Hepatic stellate cell (primary cell): ENCODE results near the gene STARD8.
"Not testable (repeated sequence)": the region's sequence is repeated elsewhere in the genome, so short reads cannot be mapped to it uniquely, and the experiment has no call there.

Source experiments
- DNase-seq: peaks from one replicate; pipeline ENCODE4 v3.0.0; 2011; ENCODE audit warnings: low spot score

The STARD8 gene

DNA sequence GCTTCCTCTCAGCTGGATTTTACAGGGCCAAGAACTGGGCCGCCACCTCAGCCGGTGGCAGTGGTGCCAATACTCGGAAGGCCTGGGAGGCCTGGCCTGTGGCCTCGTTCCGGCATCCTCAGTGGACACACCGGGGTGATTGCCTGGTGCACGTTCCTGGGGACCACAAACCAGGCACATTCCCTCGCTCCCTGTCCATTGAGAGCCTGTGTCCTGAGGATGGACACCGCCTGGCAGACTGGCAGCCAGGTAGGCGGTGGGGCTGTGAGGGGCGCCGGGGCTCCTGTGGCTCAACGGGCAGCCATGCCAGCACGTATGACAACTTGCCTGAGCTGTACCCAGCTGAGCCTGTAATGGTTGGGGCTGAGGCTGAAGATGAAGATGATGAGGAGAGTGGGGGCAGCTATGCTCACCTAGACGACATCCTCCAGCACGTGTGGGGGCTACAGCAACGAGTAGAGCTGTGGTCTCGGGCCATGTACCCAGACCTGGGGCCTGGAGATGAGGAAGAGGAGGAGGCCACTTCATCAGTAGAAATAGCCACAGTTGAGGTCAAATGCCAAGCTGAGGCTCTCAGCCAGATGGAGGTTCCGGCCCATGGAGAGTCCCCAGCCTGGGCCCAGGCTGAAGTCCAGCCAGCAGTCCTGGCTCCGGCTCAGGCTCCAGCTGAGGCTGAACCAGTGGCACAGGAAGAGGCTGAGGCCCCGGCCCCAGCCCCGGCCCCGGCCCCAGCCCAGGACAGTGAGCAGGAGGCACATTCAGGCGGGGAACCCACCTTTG is 70.4 kb downstream of the STARD8 start:
- no peak for DNase-seq

DNA sequence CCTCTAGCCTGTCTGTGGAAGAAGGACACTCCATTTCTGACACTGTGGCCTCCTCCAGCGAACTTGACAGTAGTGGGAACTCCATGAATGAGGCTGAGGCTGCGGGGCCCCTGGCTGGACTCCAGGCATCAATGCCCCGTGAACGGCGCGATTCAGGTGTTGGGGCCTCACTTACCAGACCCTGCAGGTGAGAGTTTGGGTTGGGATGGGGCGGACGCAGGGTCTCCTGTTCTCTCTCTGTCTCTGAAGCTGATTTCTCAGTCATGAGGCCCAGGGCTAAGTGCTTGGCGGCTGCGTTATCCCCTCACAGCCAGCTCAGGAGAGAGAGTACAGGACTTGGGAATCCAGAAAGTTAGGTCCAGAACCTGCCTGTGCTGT is 71.0 kb downstream of the STARD8 start:
- DNase-seq = no peak

DNA sequence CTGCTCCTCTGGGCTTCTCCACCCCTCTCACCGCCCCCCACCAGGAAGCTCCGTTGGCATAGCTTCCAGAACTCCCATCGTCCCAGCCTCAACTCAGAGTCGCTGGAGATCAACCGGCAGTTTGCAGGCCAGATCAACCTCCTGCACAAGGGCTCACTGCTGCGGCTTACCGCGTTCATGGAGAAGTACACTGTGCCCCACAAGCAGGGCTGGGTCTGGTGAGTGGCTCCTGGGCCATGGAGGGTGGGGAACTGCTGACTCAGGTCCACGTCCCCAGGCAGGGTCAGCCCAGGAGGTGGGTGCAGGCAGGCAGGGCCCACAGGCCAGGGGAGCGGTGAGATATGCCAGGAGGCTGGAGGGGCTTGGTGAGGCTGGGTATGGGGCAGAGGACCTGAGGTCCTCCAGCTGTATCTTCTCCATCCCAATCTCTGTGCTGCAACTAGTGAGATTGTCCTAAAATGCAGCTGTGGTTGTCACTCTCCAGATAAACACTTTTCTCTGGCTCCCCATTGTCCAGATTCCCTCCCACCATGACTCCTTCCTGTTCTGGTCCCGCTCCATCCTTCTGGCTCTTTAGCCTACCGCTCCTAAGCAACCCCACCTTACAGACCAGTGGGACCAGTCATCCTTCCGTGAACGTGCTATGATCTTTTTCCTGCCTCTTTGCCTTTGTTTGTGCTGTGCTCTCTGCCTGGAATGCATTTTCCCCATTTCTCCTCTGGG is 71.9 kb downstream of the STARD8 start:
- DNase-seq = no peak

DNA sequence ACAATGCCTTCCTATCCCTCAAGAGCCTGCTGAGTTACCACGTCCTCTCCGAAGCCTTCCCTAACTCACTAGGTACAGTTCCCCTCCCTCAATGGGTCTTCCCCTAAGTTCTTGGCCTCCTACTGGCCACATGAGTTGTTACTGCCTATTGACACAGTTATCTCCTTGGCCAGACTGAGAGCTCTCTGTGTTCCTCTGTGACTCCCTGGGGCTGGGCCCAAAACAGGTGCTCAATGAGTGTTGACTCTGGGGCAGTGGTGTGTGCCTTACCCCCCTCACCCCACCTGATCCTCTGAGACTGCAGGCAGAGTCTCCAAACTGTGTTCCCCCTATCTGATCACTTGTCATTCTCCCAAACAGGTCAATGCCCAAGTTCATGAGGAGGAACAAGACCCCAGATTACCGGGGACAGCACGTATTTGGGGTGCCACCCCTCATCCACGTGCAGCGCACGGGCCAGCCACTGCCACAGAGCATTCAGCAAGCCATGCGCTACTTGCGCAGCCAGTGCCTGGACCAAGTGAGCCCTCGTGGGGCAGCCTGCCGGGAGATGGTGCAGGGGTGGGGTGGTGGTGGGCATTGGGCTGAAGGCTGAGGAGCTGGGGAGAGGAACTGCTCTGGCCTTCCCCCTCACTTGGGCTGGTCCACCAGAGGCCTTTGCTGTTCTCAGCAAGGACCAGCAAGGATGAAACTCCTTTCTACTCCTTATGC is 72.6 kb downstream of the STARD8 start:
- peak; percentile 27 for DNase-seq

DNA sequence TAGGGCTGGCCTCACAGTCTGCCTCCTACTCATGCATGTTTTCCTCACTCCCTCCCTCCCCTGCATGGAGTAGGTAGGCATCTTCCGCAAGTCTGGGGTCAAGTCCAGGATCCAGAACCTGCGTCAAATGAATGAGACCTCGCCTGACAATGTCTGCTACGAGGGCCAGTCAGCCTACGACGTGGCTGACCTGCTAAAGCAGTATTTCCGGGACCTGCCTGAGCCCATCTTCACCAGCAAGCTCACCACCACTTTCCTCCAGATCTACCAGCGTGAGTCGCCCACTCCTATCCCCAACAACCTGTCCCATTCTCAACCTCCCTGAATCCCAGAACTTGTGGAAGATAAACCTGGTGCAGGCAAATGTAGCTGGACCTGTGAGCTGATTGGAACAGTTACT is 73.4 kb downstream of the STARD8 start:
- no peak for DNase-seq

DNA sequence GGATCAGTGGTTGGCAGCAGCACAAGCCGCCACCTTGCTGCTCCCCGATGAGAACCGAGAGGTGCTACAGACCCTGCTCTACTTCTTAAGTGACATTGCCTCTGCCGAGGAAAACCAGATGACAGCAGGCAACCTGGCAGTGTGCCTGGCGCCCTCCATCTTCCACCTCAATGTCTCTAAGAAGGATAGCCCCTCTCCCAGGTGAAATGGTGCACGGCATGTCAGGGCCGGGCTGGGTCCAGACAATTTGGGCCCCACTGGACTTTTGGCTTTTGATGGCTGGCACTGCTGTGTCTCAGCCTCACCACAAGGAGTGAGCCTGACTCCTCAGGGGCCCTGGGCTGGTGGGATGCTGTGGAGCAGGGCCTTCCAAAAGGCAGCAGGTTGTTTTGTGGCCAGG is 74.1 kb downstream of the STARD8 start:
- no peak for DNase-seq

DNA sequence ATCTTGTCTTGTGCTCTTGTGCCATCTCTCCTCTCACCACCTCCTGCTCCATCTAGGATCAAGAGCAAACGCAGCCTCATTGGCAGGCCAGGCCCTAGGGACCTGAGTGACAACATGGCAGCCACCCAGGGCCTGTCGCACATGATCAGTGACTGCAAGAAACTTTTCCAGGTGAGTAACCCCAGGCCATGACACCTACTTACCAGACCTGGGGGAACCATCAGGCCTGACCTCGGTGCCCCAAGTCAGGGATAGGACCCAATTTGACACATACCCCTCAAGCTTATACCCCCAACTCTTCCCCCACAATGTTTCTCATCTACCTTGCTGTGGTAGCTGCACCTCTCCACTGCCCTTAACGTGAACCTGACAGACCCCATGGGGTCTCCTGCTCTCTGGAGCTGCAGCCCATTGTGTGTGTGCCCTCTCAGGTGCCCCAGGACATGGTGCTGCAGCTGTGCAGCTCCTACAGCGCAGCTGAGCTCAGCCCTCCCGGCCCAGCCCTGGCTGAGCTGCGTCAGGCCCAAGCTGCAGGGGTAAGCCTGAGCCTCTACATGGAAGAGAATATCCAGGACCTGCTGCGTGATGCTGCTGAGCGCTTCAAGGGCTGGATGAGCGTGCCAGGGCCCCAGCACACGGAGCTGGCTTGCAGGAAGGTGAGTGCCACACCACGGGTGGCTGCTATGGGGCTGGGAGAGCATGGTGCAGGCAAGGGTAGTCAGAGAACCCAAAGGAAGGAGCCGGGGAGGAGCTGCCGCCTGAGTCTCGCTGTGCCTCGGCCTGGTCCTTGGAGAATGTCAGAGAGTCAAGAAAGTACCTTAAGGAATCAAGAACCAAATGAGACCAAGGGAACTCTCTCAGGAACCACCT is 74.8 kb downstream of the STARD8 start:
- no peak for DNase-seq

DNA sequence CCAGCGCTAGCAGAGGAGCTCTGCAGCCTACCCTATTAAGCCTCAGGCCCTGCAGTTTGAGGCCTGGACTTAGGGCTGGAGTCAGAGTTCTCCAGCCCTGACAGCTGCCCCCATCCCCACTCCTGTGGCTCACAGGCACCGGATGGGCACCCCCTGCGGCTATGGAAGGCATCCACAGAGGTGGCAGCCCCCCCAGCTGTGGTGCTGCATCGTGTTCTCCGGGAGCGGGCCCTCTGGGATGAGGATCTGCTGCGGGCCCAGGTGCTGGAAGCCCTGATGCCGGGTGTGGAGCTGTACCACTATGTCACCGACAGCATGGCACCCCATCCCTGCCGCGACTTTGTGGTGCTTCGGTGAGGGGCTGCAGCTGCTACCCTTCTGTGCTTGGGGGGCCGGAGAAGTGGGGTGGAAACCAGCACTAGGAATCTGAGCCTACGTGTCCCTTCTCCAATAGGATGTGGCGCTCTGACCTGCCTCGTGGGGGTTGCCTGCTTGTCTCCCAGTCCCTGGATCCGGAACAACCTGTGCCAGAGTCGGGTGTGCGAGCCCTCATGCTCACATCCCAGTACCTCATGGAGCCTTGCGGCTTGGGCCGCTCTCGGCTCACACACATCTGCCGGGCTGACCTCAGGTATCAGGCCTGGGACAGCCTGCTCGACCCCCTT is 76.2 kb downstream of the STARD8 start:
- no peak for DNase-seq

DNA sequence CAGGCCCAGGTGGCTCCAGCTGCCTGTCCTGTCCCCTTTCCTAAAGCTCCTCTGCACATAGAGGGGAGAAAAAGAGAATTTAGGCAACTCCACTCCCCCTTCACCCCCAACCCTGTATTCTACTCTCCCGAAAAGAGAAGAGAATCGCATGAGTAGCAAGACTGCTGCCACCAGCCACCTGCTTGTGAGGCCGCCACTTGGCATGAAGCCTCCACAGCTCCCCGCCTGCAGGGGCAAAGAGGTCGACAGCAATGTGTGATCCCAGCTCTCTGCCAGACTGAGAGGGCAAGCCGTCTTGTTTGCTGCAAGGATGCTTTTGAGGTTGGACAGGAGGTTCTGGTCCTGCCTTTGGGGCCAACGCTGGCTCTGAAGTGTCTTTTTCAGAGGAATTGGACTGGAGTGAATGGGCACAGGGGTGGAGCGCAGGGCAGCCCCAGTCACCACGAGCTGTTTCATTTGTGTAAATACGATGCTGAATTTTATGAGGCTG is 77.1 kb downstream of the STARD8 start:
- no peak for DNase-seq

DNA sequence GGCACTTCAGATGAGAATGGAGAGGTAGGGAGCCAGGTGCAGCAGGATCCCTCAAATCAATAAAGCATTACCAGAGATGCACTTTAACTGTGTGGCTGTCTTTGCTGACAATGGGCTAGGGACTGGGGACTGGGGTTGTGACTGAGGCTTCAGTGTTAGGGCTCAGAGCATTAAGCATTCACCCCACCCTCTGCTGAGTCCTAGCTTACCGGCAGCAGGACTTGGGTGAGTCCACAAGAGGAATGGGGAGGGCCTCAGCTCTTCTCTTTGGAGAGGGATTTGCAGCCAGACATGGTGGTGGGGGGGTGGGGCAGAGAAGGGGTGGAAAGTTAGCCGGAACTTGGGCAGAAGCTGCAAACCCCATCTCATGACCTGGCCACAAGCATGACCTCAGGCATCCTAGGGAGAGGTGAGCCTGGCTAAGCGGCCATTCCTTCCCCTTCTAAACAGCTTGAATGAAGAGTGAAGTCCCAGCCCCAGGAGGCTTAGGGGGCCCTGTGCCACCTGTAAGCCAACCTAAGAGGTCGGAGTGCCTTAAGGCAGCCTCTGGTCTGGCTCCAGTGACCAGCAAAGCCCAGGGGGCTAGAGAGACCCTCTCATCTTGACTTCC is 78.4 kb downstream of the STARD8 start:
- DNase-seq = no peak

DNA sequence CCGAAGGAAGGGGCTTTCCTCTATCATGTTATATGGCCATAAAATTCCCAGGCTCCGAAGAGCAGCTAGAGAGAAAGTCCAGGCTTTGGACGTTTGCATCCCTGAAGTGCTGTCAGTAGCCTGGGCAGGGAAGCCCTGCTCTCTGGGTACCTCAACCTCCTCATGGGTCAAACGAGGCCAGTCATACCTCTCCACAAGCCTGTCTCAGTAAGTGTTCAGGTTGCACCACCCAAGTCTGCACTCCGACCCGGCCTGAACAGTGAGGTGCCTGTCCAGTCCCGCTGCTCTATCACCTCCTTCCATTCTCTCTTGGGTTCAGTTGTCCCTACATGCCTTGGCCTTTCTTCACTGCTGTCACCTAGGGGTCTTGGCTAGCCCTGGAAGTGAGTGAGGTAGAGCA is 78.9 kb downstream of the STARD8 start:
- DNase-seq = no peak

DNA sequence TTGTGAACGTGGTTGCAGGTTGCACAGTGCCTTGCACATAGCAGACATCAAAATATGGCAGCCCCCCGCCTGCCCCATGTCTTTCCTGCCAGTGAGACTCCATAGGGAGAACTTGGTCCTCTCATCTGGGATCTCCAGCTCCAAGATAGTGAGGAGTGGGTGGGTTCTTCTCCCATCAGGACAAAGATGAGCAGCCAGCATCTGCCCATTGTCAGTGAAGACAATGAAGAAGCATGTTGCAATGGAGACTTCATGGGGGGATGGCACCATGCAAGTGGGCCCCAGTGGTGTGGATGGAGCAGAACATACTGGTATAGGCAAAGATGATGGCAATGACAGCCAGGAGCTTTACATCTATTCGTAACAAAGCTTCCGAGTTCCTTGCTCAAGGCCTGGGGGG is 80.2 kb downstream of the STARD8 start:
- no peak for DNase-seq

DNA sequence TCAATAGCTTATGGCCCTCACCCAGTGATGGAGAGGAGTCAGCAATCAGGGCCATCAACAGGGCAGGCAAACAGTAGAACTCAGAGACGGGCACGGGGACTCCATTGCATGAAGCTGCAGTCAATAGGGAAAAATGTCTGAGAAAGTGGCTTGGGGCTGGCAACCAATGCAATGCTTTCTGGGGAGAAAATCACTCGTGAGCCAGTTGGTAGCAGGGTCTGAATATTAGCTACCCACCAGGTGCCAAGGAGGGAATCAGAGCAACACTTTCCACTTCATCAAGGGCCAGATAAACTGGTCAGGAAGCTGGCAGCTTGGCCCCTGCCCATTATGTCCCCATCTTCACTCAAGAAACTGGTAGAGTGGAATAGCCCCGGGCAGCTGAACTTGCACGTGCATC is 80.7 kb downstream of the STARD8 start:
- DNase-seq = no peak

DNA sequence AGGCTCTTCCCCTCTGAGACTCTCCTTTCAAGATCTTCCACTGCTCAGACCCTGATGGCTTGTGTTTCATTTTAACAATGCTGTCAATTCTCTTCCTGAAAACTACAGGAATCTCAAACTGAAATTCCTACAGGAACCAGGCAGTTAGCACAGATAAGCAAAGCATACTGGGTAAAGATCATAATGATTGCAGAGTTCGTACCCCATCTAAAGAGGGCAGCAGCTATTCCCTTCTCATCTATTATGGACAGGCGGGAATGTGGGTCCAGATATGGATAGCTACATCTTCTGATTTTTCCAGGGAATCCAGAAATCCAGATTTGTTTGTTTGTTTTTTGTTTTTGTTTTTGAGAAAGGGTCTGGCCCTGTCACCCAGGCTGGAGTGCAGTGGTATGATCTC is 83.8 kb downstream of the STARD8 start:
- DNase-seq = no peak

DNA sequence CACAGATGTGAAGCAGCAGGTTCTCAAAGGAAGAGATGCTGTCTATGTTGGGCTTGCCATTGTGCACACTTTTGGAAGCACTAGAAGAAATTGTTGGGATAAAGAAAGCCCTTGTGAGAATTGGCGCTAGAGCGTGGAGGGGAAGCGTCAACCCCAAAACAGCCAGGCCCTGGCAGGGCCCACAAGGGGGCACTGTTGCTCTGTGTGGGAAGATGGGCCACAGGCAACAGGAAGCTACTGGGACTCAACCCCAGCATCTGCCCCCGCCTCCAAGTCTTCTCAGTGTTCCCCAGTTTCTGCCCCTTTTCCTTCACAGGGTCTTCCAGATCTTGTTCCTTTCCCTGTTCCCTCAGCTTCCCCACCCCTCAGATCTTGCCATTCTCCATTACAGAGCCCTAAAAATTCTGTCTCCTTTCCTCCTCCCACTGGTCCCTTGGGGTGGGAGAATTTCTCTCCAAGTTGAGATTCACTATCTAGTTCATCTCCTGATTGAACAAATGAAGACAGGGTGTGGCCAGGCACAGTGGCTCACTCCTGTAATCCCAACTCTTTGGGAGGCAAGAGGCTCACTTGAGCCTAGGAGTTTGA is 85.5 kb downstream of the STARD8 start:
- DNase-seq = peak; percentile 51

DNA sequence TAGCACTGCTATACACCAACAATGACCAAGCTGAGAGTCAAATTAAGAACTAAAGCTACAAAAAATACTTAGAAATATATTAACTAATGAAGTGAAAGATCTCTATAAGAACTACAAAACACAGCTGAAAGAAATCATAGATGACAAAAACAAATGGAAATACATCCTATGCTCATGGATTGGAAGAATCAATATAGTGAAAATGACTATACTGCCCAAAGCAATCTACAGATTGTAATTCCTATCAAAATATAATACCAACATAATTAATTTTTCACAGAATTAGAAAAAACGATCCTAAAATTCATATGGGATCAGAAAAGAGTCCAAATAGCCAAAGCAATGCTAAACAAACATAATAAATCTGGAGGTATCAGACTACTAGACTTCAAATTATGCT is 87.8 kb downstream of the STARD8 start:
- DNase-seq = no peak

DNA sequence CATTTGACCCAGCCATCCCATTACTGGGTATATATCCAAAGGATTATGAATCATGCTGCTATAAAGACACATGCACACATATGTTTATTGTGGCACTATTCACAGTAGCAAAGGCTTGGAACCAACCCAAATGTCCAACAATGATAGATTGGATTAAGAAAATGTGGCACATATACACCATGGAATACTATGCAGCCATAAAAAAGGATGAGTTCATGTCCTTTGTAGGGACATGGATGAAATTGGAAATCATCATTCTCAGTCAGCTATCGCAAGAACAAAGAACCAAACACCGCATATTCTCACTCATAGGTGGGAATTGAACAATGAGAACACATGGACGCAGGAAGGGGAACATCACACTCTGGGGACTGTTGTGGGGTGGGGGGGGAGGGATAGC is 94.4 kb downstream of the STARD8 start:
- DNase-seq = not testable (repeated sequence)

DNA sequence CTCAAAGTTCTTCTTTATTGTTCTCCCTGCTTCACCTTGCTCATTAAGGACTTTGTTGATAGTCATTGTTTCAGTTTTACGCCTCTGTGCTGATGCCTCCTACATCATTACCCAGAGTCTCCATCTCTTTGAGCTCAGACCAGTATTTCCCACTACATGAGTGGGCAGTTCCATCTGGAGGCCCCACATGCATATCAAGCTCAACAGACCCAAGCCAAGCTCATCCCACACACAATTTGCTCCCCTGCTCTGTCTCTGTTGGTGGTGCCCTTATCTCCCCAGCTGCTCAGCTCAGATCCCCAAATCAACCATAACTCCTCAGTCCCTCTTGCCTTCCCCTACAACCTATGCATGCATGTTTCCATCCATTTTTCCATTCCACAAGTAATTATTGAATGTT is 96.3 kb downstream of the STARD8 start:
- DNase-seq = no peak

DNA sequence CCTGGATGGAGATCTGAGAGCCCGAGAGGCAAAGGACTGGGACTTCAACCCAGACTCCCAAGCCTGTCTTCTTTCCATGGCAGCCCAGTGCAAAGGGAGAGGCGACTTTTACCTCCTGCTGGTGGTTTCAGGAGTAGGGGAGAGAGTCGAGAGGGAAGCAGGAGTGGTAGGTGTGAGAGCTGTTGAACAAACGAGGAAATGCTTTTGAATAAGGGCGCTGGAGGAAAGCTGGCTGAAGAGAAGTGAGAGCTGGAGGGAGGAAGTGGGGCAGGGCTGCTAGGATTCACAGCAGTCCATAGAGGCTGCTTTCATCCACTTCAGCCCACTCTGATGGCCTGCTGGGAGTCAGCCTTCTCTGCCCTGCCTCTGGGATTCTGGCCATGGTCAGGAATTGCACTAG is 99.5 kb downstream of the STARD8 start:
- no peak for DNase-seq

DNA sequence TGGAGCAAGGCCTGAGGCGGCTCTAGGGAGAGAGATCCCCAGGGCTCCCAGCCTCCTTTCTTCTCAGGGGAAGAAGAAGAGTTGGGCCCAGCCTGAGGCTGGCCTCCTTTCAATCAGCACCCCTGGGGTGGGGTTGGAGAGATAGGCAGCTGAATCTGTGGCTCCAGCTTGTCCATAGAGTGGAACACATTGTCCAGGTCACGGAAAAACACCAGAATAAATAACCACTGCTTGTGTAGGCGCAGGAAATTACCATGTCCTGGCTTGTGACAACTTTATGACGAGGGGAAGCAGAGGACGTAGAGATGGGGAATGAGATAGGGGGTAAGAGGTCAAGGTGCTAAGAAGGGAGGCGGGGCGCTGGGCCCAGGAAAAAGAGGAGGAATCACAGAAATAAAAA is 100.6 kb downstream of the STARD8 start:
- DNase-seq = no peak

DNA sequence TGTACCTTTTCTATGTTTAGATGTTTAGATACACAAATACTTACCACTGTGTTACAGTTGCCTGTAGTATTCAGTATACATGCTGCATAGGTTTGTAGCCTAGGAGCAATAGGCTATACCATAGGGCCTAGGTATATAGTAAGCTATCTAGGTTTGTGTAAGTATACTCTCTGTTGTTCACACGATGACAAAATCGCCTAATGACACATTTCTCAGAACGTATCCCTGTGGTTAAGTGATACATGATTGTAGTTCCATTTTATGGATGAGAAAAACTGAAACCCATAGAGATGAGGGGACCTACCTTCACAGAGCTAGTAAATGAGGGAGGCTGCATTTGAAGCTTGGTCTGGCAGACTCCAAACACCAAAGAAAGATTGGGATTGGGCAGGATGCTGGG is 102.0 kb downstream of the STARD8 start:
- DNase-seq = no peak
